Osteoblast (primary cell): ENCODE results near the gene IFT172. TPM values are rescaled to one million over a fixed set of nuclear protein-coding genes. Genes with fewer than 3 reads are reported as not detected.

Source experiments
- DNase-seq: peaks from one replicate; pipeline ENCODE4 v3.0.0; 2011; ENCODE audit warnings: low spot score, mixed read lengths; ENCODE audit not compliant: insufficient read length; ENCODE audit errors: missing footprints
- H2AFZ ChIP-seq: 2 replicates; pipeline ENCODE4 v1.6.0; 2011; ENCODE audit warnings: mild to moderate bottlenecking, low read length
- H3K27ac ChIP-seq: 2 replicates; pipeline ENCODE4 v1.5.1; 2011; ENCODE audit warnings: mild to moderate bottlenecking, low read depth, low read length, moderate library complexity
- H3K27me3 ChIP-seq: 2 replicates; pipeline ENCODE4 v1.6.0; 2012; ENCODE audit warnings: mild to moderate bottlenecking, control low read depth, inconsistent platforms, low read length, moderate library complexity; ENCODE audit not compliant: insufficient read depth
- H3K36me3 ChIP-seq: 2 replicates; pipeline ENCODE4 v1.5.1; 2011; ENCODE audit warnings: mild to moderate bottlenecking, low read length, control low read depth, moderate library complexity; ENCODE audit not compliant: insufficient read depth
- H3K4me1 ChIP-seq: 2 replicates; pipeline ENCODE4 v1.5.1; 2011; ENCODE audit warnings: mild to moderate bottlenecking, low read length, control low read depth, moderate library complexity; ENCODE audit not compliant: insufficient read depth
- H3K4me2 ChIP-seq: 2 replicates; pipeline ENCODE4 v1.6.0; 2011; ENCODE audit warnings: mild to moderate bottlenecking, low read length; ENCODE audit not compliant: insufficient read depth
- H3K4me3 ChIP-seq: fragments of 200-600 bp; sonication (generic); 3 replicates; pipeline ENCODE4 v1.5.1; 2012; ENCODE audit warnings: mild to moderate bottlenecking, low read length, inconsistent platforms; ENCODE audit not compliant: insufficient read depth
- H3K79me2 ChIP-seq: 2 replicates; pipeline ENCODE4 v1.6.0; 2012; ENCODE audit warnings: mild to moderate bottlenecking, low read length, control low read depth, inconsistent platforms; ENCODE audit not compliant: insufficient read depth
- H3K9me3 ChIP-seq: 2 replicates; pipeline ENCODE4 v1.5.1; 2011; ENCODE audit warnings: low read depth, low read length, control low read depth
- H4K20me1 ChIP-seq: 2 replicates; pipeline ENCODE4 v1.6.0; 2012; ENCODE audit warnings: mild to moderate bottlenecking, low read length, control low read depth; ENCODE audit not compliant: insufficient read depth
- CTCF ChIP-seq: IDR thresholded peaks from 2 replicates; pipeline ENCODE4 v1.5.1; 2011; ENCODE audit warnings: mild to moderate bottlenecking, low read depth, low read length, moderate library complexity; ENCODE audit errors: extremely low read depth
- total RNA-seq: library from RNA; depleted of rRNA; stranded (reverse); fragments of >200 nt; gene quantifications from 2 replicates; pipeline ENCODE4 v1.2.3, GENCODE V29; 2012

IFT172 gene
- total RNA-seq, 1 donor: 35.5 TPM

- Histone ChIP-seq H4K20me1 (no peaks in the 10 kb centered on the region), H3K79me2 (no peaks in the 10 kb centered on the region), H3K36me3 (no peaks in the 10 kb centered on the region), H3K27ac (no peak overlapping the region), H3K9me3 (no peaks in the 10 kb centered on the region), H3K4me3 (no peak overlapping the region), H2AFZ (no peak overlapping the region), H3K4me1 (no peaks in the 10 kb centered on the region), H3K4me2 (no peak overlapping the region), H3K27me3 (no peaks in the 10 kb centered on the region)
- no peak for TF ChIP-seq CTCF
- no peak for DNase-seq
Measured at GRCh38 chr2:27518113-27518781, 28.7 kb upstream of the IFT172 start.

GRCh38 chr2:27509326-27509725 is 19.8 kb upstream of the IFT172 start:
- no peak for TF ChIP-seq CTCF
- Histone ChIP-seq H2AFZ (no peak overlapping the region), H3K27ac (no peak overlapping the region), H3K4me1 (no peaks in the 10 kb centered on the region), H3K79me2 (no peaks in the 10 kb centered on the region), H3K4me2 (no peak overlapping the region), H3K27me3 (no peaks in the 10 kb centered on the region), H3K4me3 (no peak overlapping the region), H4K20me1 (no peaks in the 10 kb centered on the region), H3K36me3 (no peaks in the 10 kb centered on the region), H3K9me3 (no peaks in the 10 kb centered on the region)
- DNase-seq: no peak

- H3K79me2 ChIP-seq: no peaks in the 10 kb centered on the region
- no peak overlapping the region for H3K27ac ChIP-seq
- TF ChIP-seq CTCF: no peak
- H2AFZ ChIP-seq: no peak overlapping the region
- no peaks in the 10 kb centered on the region for H3K36me3 ChIP-seq
- H3K4me1 ChIP-seq: no peaks in the 10 kb centered on the region
- no peaks in the 10 kb centered on the region for H3K9me3 ChIP-seq
- DNase-seq: no peak
- H3K27me3 ChIP-seq: no peaks in the 10 kb centered on the region
- no peak overlapping the region for H3K4me2 ChIP-seq
- no peaks in the 10 kb centered on the region for H4K20me1 ChIP-seq
- no peak overlapping the region for H3K4me3 ChIP-seq
Measured at GRCh38 chr2:27507293-27507692, 17.8 kb upstream of the IFT172 start.

GRCh38 chr2:27506587-27506986 is 17.0 kb upstream of the IFT172 start:
- Histone ChIP-seq H3K27me3 (no peaks in the 10 kb centered on the region), H3K4me2 (no peak overlapping the region), H4K20me1 (no peaks in the 10 kb centered on the region), H3K9me3 (no peaks in the 10 kb centered on the region), H3K27ac (no peak overlapping the region), H2AFZ (no peak overlapping the region), H3K79me2 (no peaks in the 10 kb centered on the region), H3K4me3 (no peak overlapping the region), H3K4me1 (peaks cover 4% of the 10 kb centered on the region), H3K36me3 (no peaks in the 10 kb centered on the region)
- no peak for TF ChIP-seq CTCF
- DNase-seq: no peak
